Measurements from ENCODE around the gene HMSD. TPM values are rescaled to one million over a fixed set of nuclear protein-coding genes. Genes with fewer than 3 reads are reported as not detected.

HMSD gene
- total RNA-seq, 1 experiment from 2014 or later, result not detected

DNA sequence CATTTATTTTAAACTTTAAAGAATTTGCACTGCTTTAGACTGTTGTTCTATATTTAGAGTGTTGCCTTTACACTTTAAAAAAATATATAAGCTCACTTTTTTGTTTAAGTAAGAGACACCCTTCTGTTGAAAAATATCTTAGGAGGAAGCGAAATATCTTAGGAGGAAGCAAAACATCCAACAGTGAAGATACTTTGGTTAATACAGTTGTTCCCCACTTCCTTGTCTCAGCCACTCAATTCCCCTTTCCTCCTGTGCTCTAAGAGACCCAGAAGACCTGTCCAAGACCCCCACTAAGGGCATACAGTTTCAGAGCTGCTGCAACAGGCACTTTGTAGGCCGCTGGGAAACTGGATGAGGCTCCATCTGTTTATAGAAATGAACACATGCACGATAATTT is 26.5 kb downstream of the HMSD start:
- CTCF ChIA-PET, result interaction anchor here (0.6 to 5.9 kb wide), 19 partner anchors 8 to 519 kb away, joined by 3 to 77 read pairs (median 4); no protein-coding TSS in a partner anchor
- Mint-ChIP-seq H3K4me3 (ENCODE audit: unreplicated experiment) (no peak overlapping the region), H3K4me1 (ENCODE audit: insufficient read depth, unreplicated experiment) (peaks cover 35% of the 10 kb centered on the region), H3K27me3 (ENCODE audit: insufficient read depth, unreplicated experiment) (no peaks in the 10 kb centered on the region), H3K27ac (ENCODE audit: low read depth, unreplicated experiment) (peak overlapping the region; percentile 76), H3K9me3 (ENCODE audit: unreplicated experiment) (no peaks in the 10 kb centered on the region), H3K36me3 (ENCODE audit: insufficient read depth, unreplicated experiment) (peaks cover 6% of the 10 kb centered on the region)
- no peak for TF ChIP-seq CTCF (IDR thresholded peaks at IDR 0.05; ENCODE audit: unreplicated experiment)
- POLR2A ChIA-PET, result interaction anchor here (1.2 to 4.1 kb wide), 2 partner anchors 12 to 117 kb away, joined by 3 to 30 read pairs; no protein-coding TSS in a partner anchor
- DNase-seq (ENCODE audit: unreplicated experiment), result no peak
- no TSS peak for BruUV-seq (replicated peaks)
- intact Hi-C loops (cut with micrococcal nuclease), result no loop called here

DNA sequence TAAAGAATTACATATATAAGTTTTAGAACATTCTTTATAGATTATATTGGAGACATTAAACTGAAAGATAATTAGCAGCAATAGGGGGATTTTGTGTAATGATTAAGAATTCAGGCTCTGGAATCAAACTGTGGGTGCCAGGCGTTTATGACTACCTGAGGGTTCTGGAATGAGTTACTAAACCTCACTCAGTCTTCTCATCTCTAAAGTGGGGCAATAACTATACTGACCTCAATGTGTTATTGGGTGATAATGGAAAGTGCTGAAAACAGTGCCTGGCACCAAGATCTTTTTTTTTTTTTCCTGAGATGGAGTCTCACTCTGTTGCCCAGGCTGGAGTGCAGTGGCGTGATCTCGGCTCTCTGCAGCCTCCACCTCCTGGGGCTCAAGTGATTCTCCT is 27.9 kb downstream of the HMSD start:
- no peaks in the 10 kb centered on the region for H3K27me3 Mint-ChIP-seq (ENCODE audit: insufficient read depth, unreplicated experiment)
- POLR2A ChIA-PET, result interaction anchor here (4.1 kb wide), 1 partner anchor 14 kb away, joined by 30 read pairs; no protein-coding TSS in a partner anchor
- peaks cover 21% of the 10 kb centered on the region for H3K4me1 Mint-ChIP-seq (ENCODE audit: insufficient read depth, unreplicated experiment)

GRCh38 chr18:63979409-63979920 is 30.4 kb downstream of the HMSD start:
- peak; percentile 62 for DNase-seq (ENCODE audit: unreplicated experiment)
- ChIA-PET POLR2A (interaction anchor here (0.8 kb wide), 1 partner anchor 16 kb away, joined by 3 read pairs; no protein-coding TSS in a partner anchor), CTCF (interaction anchor here (0.7 to 1.9 kb wide), 10 partner anchors 15 to 461 kb away, joined by 3 to 13 read pairs (median 4); no protein-coding TSS in a partner anchor)
- Mint-ChIP-seq H3K27ac (ENCODE audit: low read depth, unreplicated experiment) (peak overlapping the region; percentile 46), H3K36me3 (ENCODE audit: insufficient read depth, unreplicated experiment) (peaks cover 29% of the 10 kb centered on the region), H3K4me1 (ENCODE audit: insufficient read depth, unreplicated experiment) (peaks cover 19% of the 10 kb centered on the region), H3K27me3 (ENCODE audit: insufficient read depth, unreplicated experiment) (no peaks in the 10 kb centered on the region), H3K4me3 (ENCODE audit: unreplicated experiment) (peak overlapping the region; percentile 19), H3K9me3 (ENCODE audit: unreplicated experiment) (no peaks in the 10 kb centered on the region)
- TF ChIP-seq CTCF (IDR thresholded peaks at IDR 0.05; ENCODE audit: unreplicated experiment), result peak; percentile 74
- intact Hi-C loops (cut with micrococcal nuclease), result loop anchor here (1.0 to 2.0 kb wide), 2 partner anchors 16 to 129 kb away; no protein-coding TSS in a partner anchor
- BruUV-seq (replicated peaks), result no TSS peak

More for the DNA sequence above, 27.9 kb downstream of the HMSD start:
- BruUV-seq (replicated peaks), result no TSS peak
- H3K4me3 Mint-ChIP-seq (ENCODE audit: unreplicated experiment), result no peak overlapping the region
- no peak for TF ChIP-seq CTCF (IDR thresholded peaks at IDR 0.05; ENCODE audit: unreplicated experiment)
- intact Hi-C loops (cut with micrococcal nuclease), result no loop called here
- DNase-seq (ENCODE audit: unreplicated experiment), result no peak
- no peak overlapping the region for H3K27ac Mint-ChIP-seq (ENCODE audit: low read depth, unreplicated experiment)
- H3K9me3 Mint-ChIP-seq (ENCODE audit: unreplicated experiment), result no peaks in the 10 kb centered on the region
- CTCF ChIA-PET, result interaction anchor here (1.1 to 5.9 kb wide), 6 partner anchors 8 to 465 kb away, joined by 3 to 77 read pairs (median 6); no protein-coding TSS in a partner anchor
- peaks cover 13% of the 10 kb centered on the region for H3K36me3 Mint-ChIP-seq (ENCODE audit: insufficient read depth, unreplicated experiment)

GRCh38 chr18:63980027-63980426 is 30.9 kb downstream of the HMSD start:
- DNase-seq (ENCODE audit: unreplicated experiment), result no peak
- ChIA-PET POLR2A (interaction anchor here (0.8 to 1.0 kb wide), 2 partner anchors 10 to 17 kb away, joined by 3 to 4 read pairs; partner anchors contain the start of gene SERPINB8), CTCF (interaction anchor here (0.5 to 1.9 kb wide), 11 partner anchors 16 to 462 kb away, joined by 3 to 13 read pairs (median 3); no protein-coding TSS in a partner anchor)
- Mint-ChIP-seq H3K4me1 (ENCODE audit: insufficient read depth, unreplicated experiment) (peaks cover 13% of the 10 kb centered on the region), H3K27ac (ENCODE audit: low read depth, unreplicated experiment) (peak overlapping the region; percentile 46), H3K9me3 (ENCODE audit: unreplicated experiment) (no peaks in the 10 kb centered on the region), H3K27me3 (ENCODE audit: insufficient read depth, unreplicated experiment) (no peaks in the 10 kb centered on the region), H3K4me3 (ENCODE audit: unreplicated experiment) (no peak overlapping the region), H3K36me3 (ENCODE audit: insufficient read depth, unreplicated experiment) (peaks cover 30% of the 10 kb centered on the region)
- intact Hi-C loops (cut with micrococcal nuclease), result no loop called here
- no TSS peak for BruUV-seq (replicated peaks)
- TF ChIP-seq CTCF (IDR thresholded peaks at IDR 0.05; ENCODE audit: unreplicated experiment), result no peak

All from MCF 10A (cell line).